Naive thymus-derived CD4-positive, alpha-beta T cell (primary cell): ENCODE results near the gene GNG11. TPM values are rescaled to one million over a fixed set of nuclear protein-coding genes. Genes with fewer than 3 reads are reported as not detected.

Source experiments
- ATAC-seq: fragments of 150-1000 bp; cut with Tn5 transposase; 2 replicates; pipeline ENCODE4 v1.10.0; 2021; ENCODE audit warnings: mild to moderate bottlenecking, moderate library complexity
- CTCF ChIA-PET: fragments of 350-600 bp; sonication (Branson Sonifier 250); formaldehyde crosslinking; loops from one replicate; lab custom pipeline; 2021; ENCODE audit warnings: antibody characterized with exemption; lab: Charles Lee
- POLR2A ChIA-PET: fragments of 350-600 bp; sonication (Branson Sonifier 250); formaldehyde crosslinking; loops from one replicate; lab custom pipeline; 2021; ENCODE audit warnings: antibody characterized with exemption, inconsistent platforms; lab: Charles Lee
- DNase-seq, 9 donors: peaks; one replicate each; pipeline versions ENCODE4 v3.0.0 to v3.0.0-alpha.2; 2020 to 2022; ENCODE audit warnings: mixed read lengths in 1 of 9
- H3K27ac ChIP-seq: one replicate; pipeline ENCODE4 v1.7.0; 2013; ENCODE audit warnings: mild to moderate bottlenecking, low read depth, low read length, moderate library complexity
- H3K27me3 ChIP-seq, 2 donors: one replicate each; pipeline ENCODE4 v1.7.0; 2013; ENCODE audit warnings: low read length in 2 of 2, mild to moderate bottlenecking in 2 of 2, moderate library complexity in 2 of 2; ENCODE audit not compliant: control insufficient read depth in 2 of 2, insufficient read depth in 2 of 2
- H3K36me3 ChIP-seq, 3 experiments: 1 replicate in 2 of 3; 2 replicates in 1 of 3; pipeline ENCODE4 v1.7.0; 2013; ENCODE audit warnings: low read length in 3 of 3, mild to moderate bottlenecking in 3 of 3, moderate library complexity in 1 of 3; ENCODE audit not compliant: insufficient read depth in 3 of 3, control insufficient read depth in 2 of 3
- H3K4me1 ChIP-seq, 2 donors: one replicate each; pipeline ENCODE4 v1.7.0; 2013; ENCODE audit warnings: low read length in 2 of 2, mild to moderate bottlenecking in 2 of 2, moderate library complexity in 1 of 2; ENCODE audit not compliant: control insufficient read depth in 2 of 2, insufficient read depth in 2 of 2
- H3K4me3 ChIP-seq: 2 replicates; pipeline ENCODE4 v1.7.0; 2013; ENCODE audit warnings: mild to moderate bottlenecking, low read length
- H3K9me3 ChIP-seq, 3 experiments: 1 replicate in 2 of 3; 2 replicates in 1 of 3; pipeline ENCODE4 v1.7.0; 2013; ENCODE audit warnings: low read length in 3 of 3; ENCODE audit not compliant: control insufficient read depth in 2 of 3
- H3K27ac Mint-ChIP-seq, 9 donors: one replicate each; pipeline ENCODE4 v1.8.0; 2020 to 2022; ENCODE audit warnings: mixed read lengths in 9 of 9, mild to moderate bottlenecking in 8 of 9, moderate library complexity in 5 of 9, inconsistent platforms in 2 of 9
- H3K27me3 Mint-ChIP-seq, 5 donors: one replicate each; pipeline ENCODE4 v1.8.0; 2021 to 2022; ENCODE audit warnings: mixed read lengths in 5 of 5, mild to moderate bottlenecking in 1 of 5
- H3K36me3 Mint-ChIP-seq, 5 donors: one replicate each; pipeline ENCODE4 v1.8.0; 2020 to 2022; ENCODE audit warnings: mixed read lengths in 5 of 5, mild to moderate bottlenecking in 3 of 5, inconsistent platforms in 1 of 5
- H3K4me1 Mint-ChIP-seq, 7 donors: one replicate each; pipeline ENCODE4 v1.8.0; 2020 to 2022; ENCODE audit warnings: mixed read lengths in 7 of 7, mild to moderate bottlenecking in 3 of 7, inconsistent platforms in 1 of 7
- H3K4me3 Mint-ChIP-seq, 10 donors: one replicate each; pipeline ENCODE4 v1.8.0; 2020 to 2022; ENCODE audit warnings: mild to moderate bottlenecking in 10 of 10, mixed read lengths in 10 of 10, moderate library complexity in 6 of 10, inconsistent platforms in 2 of 10
- H3K9me3 Mint-ChIP-seq, 11 donors: one replicate each; pipeline ENCODE4 v1.8.0; 2020 to 2022; ENCODE audit warnings: mixed read lengths in 11 of 11, mild to moderate bottlenecking in 4 of 11, inconsistent platforms in 1 of 11, moderate library complexity in 1 of 11
- intact Hi-C, 2 donors: fragments of 100-400 bp; cut with micrococcal nuclease; formaldehyde crosslinking; loops; one replicate each; pipeline ENCODE4 v1.15.1; 2023
- polyA plus RNA-seq, 2 donors: library from polyadenylated mRNA; unstranded; fragments of 300-500 nt; fragmentation: Illumina TruSeq; gene quantifications; one replicate each; pipeline ENCODE4 v1.2.3, GENCODE V29; 2021
- total RNA-seq, 6 experiments: library from RNA in 5 of 6; stranded (reverse) in 5 of 6; gene quantifications; 1 replicate in 5 of 6; 2 replicates in 1 of 6; pipeline ENCODE4 v1.2.3 and lab custom pipeline; 2021 to 2026

Gene GNG11
- total and polyA plus RNA-seq, 7 experiments from 2014 or later, result 0.96 TPM; not detected in 6

GRCh38 chr7:93920496-93921182, 896 bp upstream of the GNG11 start:
- Mint-ChIP-seq H3K27ac (no peak overlapping the region), H3K4me1 (peaks cover 0 to 11% (median 5%) of the 10 kb centered on the region in 7 donors), H3K36me3 (no peaks in the 10 kb centered on the region), H3K4me3 (peak overlapping the region in 2 of 10 donors; percentile 58 to 62), H3K9me3 (no peaks in the 10 kb centered on the region), H3K27me3 (peaks cover 33 to 65% (median 42%) of the 10 kb centered on the region in 5 donors)
- DNase-seq (no peak), ATAC-seq (no peak)
- no peak overlapping the region for H3K4me3 ChIP-seq
- no peaks in the 10 kb centered on the region for H3K36me3 ChIP-seq
- no peaks in the 10 kb centered on the region for H3K4me1 ChIP-seq
- H3K27me3 ChIP-seq, result peaks cover 7 to 11% of the 10 kb centered on the region in 2 donors
- H3K27ac ChIP-seq, result no peak overlapping the region
- intact Hi-C loops, result no loop called here
- H3K9me3 ChIP-seq, result no peaks in the 10 kb centered on the region
- POLR2A ChIA-PET, result no interaction called here
- CTCF ChIA-PET, result no interaction called here

DNA sequence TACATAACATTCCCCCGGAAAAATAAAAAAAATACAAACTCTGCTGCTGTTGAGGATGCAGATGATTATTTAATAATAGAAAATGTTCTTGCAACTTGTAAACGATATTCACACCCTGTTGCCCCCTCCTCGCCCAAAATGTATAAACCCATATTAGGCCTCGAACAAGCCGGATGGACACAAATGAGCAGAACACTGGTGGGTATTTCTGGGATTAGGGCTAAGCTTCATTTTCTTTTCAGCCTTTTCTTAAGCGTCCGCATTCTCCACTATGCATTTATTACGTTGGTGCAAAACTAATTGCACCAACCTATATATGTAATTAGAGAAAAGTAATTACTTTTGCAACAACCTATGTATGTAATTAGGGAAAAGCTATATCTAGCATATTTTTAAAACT, 349 bp upstream of the GNG11 start:
- CTCF ChIA-PET, result no interaction called here
- no peak overlapping the region for H3K27ac ChIP-seq
- POLR2A ChIA-PET, result no interaction called here
- Mint-ChIP-seq H3K4me3 (peak overlapping the region in 7 of 10 donors; percentile 48 to 76 (median 58)), H3K27ac (no peak overlapping the region), H3K36me3 (no peaks in the 10 kb centered on the region), H3K27me3 (peaks cover 33 to 66% (median 42%) of the 10 kb centered on the region in 5 donors), H3K9me3 (no peaks in the 10 kb centered on the region), H3K4me1 (peaks cover 0 to 11% (median 5%) of the 10 kb centered on the region in 7 donors)
- no peaks in the 10 kb centered on the region for H3K9me3 ChIP-seq
- no peaks in the 10 kb centered on the region for H3K36me3 ChIP-seq
- no peak overlapping the region for H3K4me3 ChIP-seq
- DNase-seq (no peak), ATAC-seq (no peak)
- H3K27me3 ChIP-seq, result peaks cover 7 to 11% of the 10 kb centered on the region in 2 donors
- intact Hi-C loops, result no loop called here
- no peaks in the 10 kb centered on the region for H3K4me1 ChIP-seq

- peaks cover 7 to 11% of the 10 kb centered on the region in 2 donors for H3K27me3 ChIP-seq
- H3K27ac ChIP-seq, result no peak overlapping the region
- no peaks in the 10 kb centered on the region for H3K4me1 ChIP-seq
- peaks cover 0 to 11% (median 5%) of the 10 kb centered on the region in 7 donors for H3K4me1 Mint-ChIP-seq
- CTCF ChIA-PET, result no interaction called here
- POLR2A ChIA-PET, result no interaction called here
- no peaks in the 10 kb centered on the region for H3K36me3 Mint-ChIP-seq
- ATAC-seq (no peak), DNase-seq (no peak)
- H3K9me3 Mint-ChIP-seq, result no peaks in the 10 kb centered on the region
- H3K4me3 ChIP-seq, result no peak overlapping the region
- no peaks in the 10 kb centered on the region for H3K9me3 ChIP-seq
- intact Hi-C loops, result no loop called here
- H3K27me3 Mint-ChIP-seq, result peaks cover 36 to 64% (median 37%) of the 10 kb centered on the region in 5 donors
- H3K4me3 Mint-ChIP-seq, result no peak overlapping the region
- no peak overlapping the region for H3K27ac Mint-ChIP-seq
- H3K36me3 ChIP-seq, result no peaks in the 10 kb centered on the region
These were observed 1.8 kb downstream of the GNG11 start for GRCh38 chr7:93923296-93923695.

DNA sequence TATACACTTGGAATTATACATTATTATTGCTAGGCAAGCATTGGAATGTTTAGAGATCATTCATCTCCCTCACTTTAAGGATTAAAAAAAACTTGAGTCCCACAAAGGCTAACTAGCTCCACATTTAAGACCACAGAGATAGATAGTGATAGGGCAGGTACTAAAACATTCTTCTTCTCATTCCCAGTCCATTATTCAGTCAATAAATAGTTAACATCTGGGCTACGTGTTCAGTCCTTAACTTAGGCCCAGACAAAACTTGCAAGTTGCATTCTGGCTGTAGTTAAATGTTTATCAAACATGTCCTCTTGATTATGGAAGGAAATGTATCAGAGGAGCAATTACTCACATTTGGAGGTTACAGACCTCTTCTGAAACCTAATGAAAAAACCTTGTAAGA, 2.4 kb downstream of the GNG11 start:
- Mint-ChIP-seq H3K4me1 (peaks cover 0 to 11% (median 5%) of the 10 kb centered on the region in 7 donors), H3K27me3 (peaks cover 36 to 64% (median 37%) of the 10 kb centered on the region in 5 donors), H3K9me3 (no peaks in the 10 kb centered on the region), H3K27ac (no peak overlapping the region), H3K4me3 (no peak overlapping the region), H3K36me3 (no peaks in the 10 kb centered on the region)
- ATAC-seq, result no peak
- no peaks in the 10 kb centered on the region for H3K4me1 ChIP-seq
- no peaks in the 10 kb centered on the region for H3K9me3 ChIP-seq
- intact Hi-C loops, result no loop called here
- ChIA-PET POLR2A (no interaction called here), CTCF (no interaction called here)
- H3K27ac ChIP-seq, result no peak overlapping the region
- no peaks in the 10 kb centered on the region for H3K36me3 ChIP-seq
- no peak overlapping the region for H3K4me3 ChIP-seq
- no peak for DNase-seq
- peaks cover 7 to 11% of the 10 kb centered on the region in 2 donors for H3K27me3 ChIP-seq

DNA sequence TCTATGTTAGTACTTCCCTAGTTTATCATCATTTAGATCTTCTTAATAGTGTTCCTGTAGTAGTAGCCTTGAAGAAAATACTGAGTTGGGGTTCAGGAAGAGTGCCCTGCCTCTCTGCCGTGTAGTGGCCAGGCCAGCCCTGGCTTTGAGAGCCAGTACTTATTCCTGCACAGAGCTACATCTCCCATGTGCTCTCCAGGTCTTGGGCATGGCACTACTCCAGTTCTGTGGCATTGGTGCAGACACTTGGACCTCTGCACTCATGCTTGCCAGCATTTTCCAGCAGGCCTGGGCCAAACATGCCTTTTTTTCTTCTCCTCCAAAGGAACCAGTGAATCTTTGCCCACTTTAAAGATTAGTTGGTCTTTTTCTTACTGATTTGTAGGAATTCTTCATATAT, 5.3 kb downstream of the GNG11 start:
- no peak for DNase-seq
- ChIA-PET CTCF (no interaction called here), POLR2A (no interaction called here)
- H3K36me3 Mint-ChIP-seq, result no peaks in the 10 kb centered on the region
- peaks cover 0 to 7% of the 10 kb centered on the region in 2 donors for H3K27me3 ChIP-seq
- H3K27ac Mint-ChIP-seq, result no peak overlapping the region
- H3K36me3 ChIP-seq, result no peaks in the 10 kb centered on the region
- no peak overlapping the region for H3K4me3 Mint-ChIP-seq
- no peak for ATAC-seq
- H3K4me3 ChIP-seq, result no peak overlapping the region
- intact Hi-C loops, result no loop called here
- H3K9me3 Mint-ChIP-seq, result peaks cover 0 to 1% (median 0%) of the 10 kb centered on the region in 11 donors
- H3K27ac ChIP-seq, result no peak overlapping the region
- H3K27me3 Mint-ChIP-seq, result peaks cover 32 to 57% (median 38%) of the 10 kb centered on the region in 5 donors
- no peaks in the 10 kb centered on the region for H3K4me1 ChIP-seq
- H3K9me3 ChIP-seq, result no peaks in the 10 kb centered on the region
- H3K4me1 Mint-ChIP-seq, result peaks cover 0 to 5% (median 2%) of the 10 kb centered on the region in 7 donors

- intact Hi-C loops, result no loop called here
These were observed 6.0 kb downstream of the GNG11 start for GRCh38 chr7:93927585-93927984.

GRCh38 chr7:93931655-93932054, 10.1 kb downstream of the GNG11 start:
- Mint-ChIP-seq H3K27ac (no peak overlapping the region), H3K4me3 (no peak overlapping the region), H3K27me3 (peaks cover 7 to 38% (median 20%) of the 10 kb centered on the region in 5 donors), H3K4me1 (no peaks in the 10 kb centered on the region), H3K9me3 (peaks cover 0 to 1% (median 0%) of the 10 kb centered on the region in 11 donors), H3K36me3 (no peaks in the 10 kb centered on the region)
- ChIA-PET POLR2A (no interaction called here), CTCF (no interaction called here)
- intact Hi-C loops, result no loop called here
- ATAC-seq (no peak), DNase-seq (no peak)
- Histone ChIP-seq H3K27ac (no peak overlapping the region), H3K4me3 (no peak overlapping the region), H3K36me3 (no peaks in the 10 kb centered on the region), H3K9me3 (no peaks in the 10 kb centered on the region), H3K27me3 (no peaks in the 10 kb centered on the region), H3K4me1 (no peaks in the 10 kb centered on the region)

More at GRCh38 chr7:93927585-93927984, 6.0 kb downstream of the GNG11 start:
- Histone ChIP-seq H3K36me3 (no peaks in the 10 kb centered on the region), H3K9me3 (no peaks in the 10 kb centered on the region), H3K4me1 (no peaks in the 10 kb centered on the region), H3K27ac (no peak overlapping the region), H3K4me3 (no peak overlapping the region), H3K27me3 (peaks cover 0 to 2% of the 10 kb centered on the region in 2 donors)
- no peaks in the 10 kb centered on the region for H3K4me1 Mint-ChIP-seq
- ChIA-PET POLR2A (no interaction called here), CTCF (no interaction called here)
- no peak for ATAC-seq
- peaks cover 27 to 51% (median 37%) of the 10 kb centered on the region in 5 donors for H3K27me3 Mint-ChIP-seq
- peaks cover 0 to 1% (median 0%) of the 10 kb centered on the region in 11 donors for H3K9me3 Mint-ChIP-seq
- H3K27ac Mint-ChIP-seq, result no peak overlapping the region
- H3K36me3 Mint-ChIP-seq, result no peaks in the 10 kb centered on the region
- no peak overlapping the region for H3K4me3 Mint-ChIP-seq
- DNase-seq, result no peak
